ENCODE measurements around the gene CNTN4.

DNA sequence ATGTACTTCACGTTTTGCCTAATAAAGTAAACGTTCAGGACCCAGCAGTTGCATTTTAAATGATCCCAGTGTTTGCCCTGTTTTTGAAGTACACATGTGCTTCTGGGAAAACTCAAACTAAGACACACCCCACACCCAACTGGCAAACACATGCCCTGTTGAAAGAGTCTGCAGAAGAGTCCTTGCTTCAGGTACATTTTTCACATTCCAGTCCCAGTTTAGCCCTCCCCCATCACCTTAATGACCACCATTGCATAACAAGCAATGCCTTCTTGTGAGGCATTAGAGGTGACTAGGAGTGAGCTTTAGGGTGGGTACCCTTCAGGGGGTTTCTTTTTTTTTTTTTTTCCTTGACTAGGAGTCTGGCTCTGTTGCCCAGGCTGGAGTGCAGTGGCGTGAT lies 322.3 kb downstream of the CNTN4 start:
- TF ChIP-seq, protein P1, sequence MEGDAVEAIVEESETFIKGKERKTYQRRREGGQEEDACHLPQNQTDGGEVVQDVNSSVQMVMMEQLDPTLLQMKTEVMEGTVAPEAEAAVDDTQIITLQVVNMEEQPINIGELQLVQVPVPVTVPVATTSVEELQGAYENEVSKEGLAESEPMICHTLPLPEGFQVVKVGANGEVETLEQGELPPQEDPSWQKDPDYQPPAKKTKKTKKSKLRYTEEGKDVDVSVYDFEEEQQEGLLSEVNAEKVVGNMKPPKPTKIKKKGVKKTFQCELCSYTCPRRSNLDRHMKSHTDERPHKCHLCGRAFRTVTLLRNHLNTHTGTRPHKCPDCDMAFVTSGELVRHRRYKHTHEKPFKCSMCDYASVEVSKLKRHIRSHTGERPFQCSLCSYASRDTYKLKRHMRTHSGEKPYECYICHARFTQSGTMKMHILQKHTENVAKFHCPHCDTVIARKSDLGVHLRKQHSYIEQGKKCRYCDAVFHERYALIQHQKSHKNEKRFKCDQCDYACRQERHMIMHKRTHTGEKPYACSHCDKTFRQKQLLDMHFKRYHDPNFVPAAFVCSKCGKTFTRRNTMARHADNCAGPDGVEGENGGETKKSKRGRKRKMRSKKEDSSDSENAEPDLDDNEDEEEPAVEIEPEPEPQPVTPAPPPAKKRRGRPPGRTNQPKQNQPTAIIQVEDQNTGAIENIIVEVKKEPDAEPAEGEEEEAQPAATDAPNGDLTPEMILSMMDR (IDR thresholded peaks at IDR 0.05), result no peak
- TF ChIP-seq EZH2phosphoT487 (IDR thresholded peaks at IDR 0.05), result no peak
- TF ChIP-seq EZH2 (IDR thresholded peaks at IDR 0.05), result no peak
